Esophagus mucosa (tissue), 1 donor: ENCODE measurements around the gene MLH3. TPM values are rescaled to one million over a fixed set of nuclear protein-coding genes. Genes with fewer than 3 reads are reported as not detected.

ENCODE experiments used
- ATAC-seq: fragments of 200-7000 bp; cut with Tn5 transposase; one replicate; pipeline ENCODE4 v1.9.1; 2020
- total RNA-seq: library from RNA; stranded (reverse); gene quantifications from one replicate; pipeline ENCODE4 v1.2.4, GENCODE V29; 2023
- donor health status: DM: yes; HTN: yes; CAD: no.

MLH3 gene
- total RNA-seq, 1 donor from 2014 or later = 10.6 TPM

GRCh38 chr14:75066691-75067090, 15.4 kb upstream of the MLH3 start:
- no peak for ATAC-seq

DNA sequence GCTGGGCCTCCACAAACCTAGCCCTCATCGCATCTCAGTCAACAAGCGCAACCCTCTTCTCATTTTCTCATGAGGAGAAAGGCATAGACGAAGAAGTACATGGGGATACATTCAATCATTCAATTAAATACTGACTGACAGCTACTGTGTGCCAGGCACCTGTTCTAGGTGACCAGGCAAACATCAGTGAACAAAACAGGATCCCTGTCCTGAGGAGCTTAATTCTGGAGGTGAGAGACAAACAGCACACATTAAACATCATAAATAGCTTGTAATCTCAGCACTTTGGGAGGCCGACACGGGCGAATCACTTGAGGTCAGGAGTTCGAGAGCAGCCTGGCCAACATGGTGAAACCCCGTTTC, 12.9 kb upstream of the MLH3 start:
- ATAC-seq = no peak

- peak; percentile 93 for ATAC-seq
Measured at GRCh38 chr14:75063491-75064204, 12.4 kb upstream of the MLH3 start, which contains the start of gene ACYP1. Gene ACYP1 (minus strand): TSS chr14:75064024. CDS start chr14:75063553, 471 bp downstream.

DNA sequence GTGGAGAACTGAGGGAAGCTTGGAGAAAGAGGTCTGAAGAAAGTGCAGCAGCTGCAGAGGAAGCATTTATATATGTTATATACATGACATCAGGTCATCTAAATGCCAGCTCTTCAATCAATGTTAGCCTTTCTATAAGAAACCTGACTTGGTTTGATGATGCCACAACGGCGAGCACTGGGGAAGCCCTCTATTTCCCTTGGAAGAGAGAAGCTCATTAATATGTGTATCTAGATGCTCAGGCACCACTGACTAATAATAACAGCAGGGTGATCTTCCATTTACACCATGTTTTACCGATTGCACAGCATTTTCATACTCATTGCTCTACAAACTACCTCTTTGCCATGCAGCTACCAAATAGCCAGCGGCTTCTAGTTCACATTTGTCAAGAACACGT, 11.7 kb upstream of the MLH3 start:
- no peak for ATAC-seq

DNA sequence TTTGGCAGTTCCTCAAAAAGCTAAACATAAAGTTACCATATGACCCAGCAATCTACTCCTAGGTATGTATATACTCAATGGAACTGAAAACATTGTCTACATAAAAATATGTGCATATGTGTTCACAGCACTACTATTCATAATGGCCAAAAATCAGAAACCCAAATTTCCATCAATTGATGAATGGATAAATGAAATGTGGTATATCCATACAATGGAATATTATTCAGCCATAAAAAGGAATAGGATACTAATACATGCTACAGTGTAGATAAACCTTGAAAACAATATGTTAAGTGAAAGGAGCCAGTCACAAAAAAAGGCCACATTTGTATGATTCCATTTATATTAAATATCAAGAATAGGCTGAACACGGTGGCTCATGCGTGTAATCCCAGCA, 9.2 kb upstream of the MLH3 start:
- no peak for ATAC-seq

DNA sequence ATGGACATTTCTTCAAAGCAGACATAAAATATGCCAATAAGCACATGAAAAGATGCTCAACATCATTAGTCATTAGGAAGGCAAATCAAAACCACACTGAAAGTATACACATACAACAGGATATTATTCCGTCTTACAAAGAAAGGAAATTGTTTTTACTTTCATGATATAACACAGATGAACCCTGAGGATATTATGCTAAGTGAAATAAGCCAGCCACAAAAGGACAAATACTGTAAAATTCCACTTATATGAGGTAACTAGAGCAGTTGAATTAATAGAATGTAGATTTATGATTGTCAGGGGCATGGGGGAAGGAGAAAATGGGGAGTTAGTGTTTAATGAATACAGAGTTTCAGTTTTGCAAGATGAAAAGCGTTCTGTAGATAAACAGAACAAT, 8.4 kb upstream of the MLH3 start:
- ATAC-seq = no peak

DNA sequence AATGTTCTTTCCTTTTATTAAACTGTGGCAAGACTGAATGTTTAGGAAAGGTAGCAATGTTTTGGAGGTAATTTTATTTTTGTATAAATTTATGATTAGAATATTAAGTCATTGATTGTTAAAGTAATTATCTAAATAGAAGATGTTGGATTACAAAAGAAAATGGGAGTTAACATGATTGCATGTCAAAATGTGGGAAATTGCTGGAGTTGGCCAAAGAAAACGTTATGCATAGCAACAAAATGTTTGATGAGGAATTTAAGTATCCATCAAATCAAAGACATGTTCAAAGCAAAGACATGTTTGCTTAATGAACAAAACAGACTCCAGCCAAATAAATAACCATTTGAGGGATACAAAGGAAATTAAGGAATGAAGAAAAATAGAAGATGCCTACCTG, 3.2 kb upstream of the MLH3 start:
- ATAC-seq = no peak

DNA sequence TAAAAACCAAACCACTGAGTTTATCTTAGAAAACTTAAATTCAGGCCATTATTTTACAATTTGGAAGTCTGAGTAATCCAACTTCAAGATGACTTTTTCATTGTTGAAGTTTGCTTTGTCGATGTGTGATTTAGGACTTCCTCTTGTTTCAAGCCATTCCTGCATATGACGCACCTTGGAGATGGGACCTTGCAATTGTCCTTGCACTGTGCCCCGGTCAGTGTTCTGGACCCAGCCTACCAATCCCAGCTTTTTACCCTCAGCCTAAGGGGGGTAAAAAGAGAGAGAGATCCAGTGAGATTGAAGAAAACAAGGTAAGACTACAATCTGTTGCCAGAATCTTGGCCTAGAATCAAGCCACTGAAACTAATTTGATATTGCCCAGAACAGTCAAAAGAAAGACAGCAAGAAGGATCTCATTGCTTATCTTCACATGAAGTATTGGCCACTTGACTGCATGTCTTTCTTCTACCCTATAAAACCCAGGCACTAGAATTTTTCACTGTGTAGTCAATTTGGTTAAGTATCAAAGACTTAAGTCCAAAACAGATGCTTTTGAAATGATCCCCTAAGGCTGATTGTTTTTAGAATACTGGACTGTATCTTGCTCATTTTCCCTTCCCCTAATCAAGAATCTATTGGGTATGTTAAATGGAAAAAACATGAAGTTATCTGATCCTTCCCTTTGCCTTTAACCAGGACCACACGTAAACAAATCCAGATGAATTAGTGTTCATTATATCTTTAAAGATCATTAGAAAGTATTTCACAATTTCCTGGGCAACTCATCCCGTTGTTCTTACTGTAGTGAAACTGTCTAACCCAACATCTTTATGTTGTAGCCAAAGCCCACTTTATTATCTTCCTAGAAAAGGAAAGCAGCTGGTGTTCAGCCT, 2.4 kb upstream of the MLH3 start:
- ATAC-seq = no peak

- no peak for ATAC-seq
Measured at GRCh38 chr14:75051556-75051899, 261 bp upstream of the MLH3 start.

GRCh38 chr14:75049731-75050201, 1.5 kb downstream of the MLH3 start:
- no peak for ATAC-seq

DNA sequence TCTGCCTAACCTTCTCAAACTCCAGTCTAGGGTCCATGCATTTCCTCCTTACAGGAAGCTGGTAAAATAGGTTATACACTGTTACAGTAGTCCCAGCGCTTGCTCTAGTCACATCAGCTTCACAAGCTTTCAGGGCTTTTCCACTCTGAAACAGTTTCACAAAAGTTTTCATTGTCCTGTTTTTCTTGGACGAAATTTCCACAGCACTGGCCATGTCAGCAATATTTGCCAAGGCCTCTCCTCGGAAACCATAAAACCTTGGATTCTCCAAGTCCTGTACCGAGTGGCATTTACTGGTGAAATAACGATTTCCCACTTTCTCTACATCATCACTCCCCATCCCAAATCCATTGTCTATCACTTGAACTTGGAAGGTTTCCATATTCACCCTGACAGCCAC, 2.1 kb downstream of the MLH3 start:
- no peak for ATAC-seq

GRCh38 chr14:75048101-75048500, 3.2 kb downstream of the MLH3 start:
- no peak for ATAC-seq

DNA sequence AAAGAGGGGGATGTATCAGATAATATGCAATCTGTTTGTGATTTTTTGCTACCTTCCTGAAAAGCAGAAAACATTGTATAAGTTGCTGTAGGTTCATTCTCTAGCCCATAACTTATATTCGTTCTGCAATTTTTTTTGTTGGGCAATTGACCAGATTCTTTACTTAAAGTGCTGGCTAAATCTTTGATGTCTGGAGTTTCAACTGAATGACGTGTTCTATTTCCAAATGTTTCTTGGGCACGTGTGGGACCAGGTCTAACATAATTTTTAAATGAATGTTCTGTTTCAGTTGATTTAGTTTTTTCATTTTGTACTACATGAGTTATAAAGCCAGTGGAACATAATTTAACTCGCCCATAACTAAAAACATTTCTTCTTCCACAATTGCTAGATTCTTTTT, 3.8 kb downstream of the MLH3 start:
- ATAC-seq = no peak

DNA sequence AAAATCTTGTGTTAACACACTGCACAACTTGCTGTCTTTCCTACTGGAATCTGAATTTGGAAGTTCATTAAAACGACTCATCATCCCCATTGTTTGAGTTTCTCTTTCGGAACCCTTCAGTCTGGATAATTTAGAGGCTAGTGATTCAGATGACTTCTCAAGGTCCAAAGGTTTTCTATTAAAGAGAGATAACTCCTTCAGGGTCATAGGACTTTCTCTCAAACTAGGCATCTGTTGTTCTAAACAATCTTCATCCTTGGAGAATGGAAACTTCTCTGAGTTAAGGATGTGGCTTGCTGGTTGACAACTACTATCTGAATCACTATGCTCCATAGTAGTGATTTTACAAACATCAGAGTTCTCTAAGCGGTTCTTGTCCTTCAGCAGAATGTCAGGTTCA, 4.4 kb downstream of the MLH3 start:
- no peak for ATAC-seq

DNA sequence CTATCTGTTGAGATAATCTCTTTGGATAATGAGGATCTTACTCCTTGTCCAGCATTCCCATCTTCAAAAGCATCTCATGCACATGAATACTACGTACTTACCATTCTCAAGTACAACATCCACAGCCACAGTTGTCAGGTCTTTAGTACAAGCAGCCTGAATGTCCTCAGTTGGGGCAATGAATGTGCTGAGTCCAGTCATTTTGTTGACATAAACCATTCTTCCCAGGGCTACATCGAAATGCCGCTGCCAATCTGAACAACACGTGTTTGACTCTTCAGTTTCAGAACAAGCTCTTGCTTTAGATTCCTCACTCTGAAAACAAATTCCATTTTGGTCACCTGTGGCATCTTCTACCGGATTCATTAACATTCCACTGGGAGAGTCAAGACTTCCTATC, 5.0 kb downstream of the MLH3 start:
- no peak for ATAC-seq

DNA sequence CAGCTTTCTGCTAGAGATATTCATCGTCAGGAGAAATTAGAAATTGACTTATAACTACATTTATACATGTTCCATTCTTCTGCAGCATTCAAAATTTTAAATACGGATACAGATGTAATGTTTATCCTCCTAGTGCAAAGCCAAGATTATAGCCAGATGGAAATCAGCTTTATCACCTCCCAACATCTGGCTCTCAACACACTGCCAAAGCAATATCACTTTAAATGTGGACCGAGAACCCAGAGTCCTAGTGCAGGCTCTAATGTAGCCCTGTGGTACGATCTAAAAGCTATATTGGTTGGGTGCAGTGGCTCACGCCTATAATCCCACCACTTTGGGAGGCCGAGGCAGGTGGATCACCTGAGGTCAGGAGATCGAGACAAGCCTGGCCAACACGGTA, 6.5 kb downstream of the MLH3 start:
- ATAC-seq = no peak

- ATAC-seq = no peak
Measured at GRCh38 chr14:75044322-75044721, 6.9 kb downstream of the MLH3 start.

- no peak for ATAC-seq
Measured at GRCh38 chr14:75042035-75042434, 9.2 kb downstream of the MLH3 start.

GRCh38 chr14:75041613-75042012, 9.7 kb downstream of the MLH3 start:
- ATAC-seq = no peak

- no peak for ATAC-seq
Measured at GRCh38 chr14:75040959-75041358, 10.3 kb downstream of the MLH3 start.

DNA sequence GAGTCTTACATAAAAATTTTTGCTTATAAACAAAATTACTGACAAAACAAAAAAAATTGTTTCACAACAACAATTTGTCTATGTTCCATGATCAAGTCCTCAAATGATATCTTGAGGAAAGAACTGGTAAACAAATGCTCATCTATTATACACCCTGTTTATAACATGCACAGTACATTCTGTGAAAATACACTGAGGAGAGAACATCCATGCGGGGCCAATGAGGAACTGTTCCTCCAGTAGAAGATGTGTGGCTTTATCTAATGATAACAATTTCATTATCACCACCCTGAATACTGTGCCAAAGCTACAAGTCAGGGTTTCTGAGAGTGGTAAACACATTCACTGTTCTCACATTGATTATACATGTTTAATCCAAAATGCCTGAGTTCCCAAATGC, 10.8 kb downstream of the MLH3 start:
- no peak for ATAC-seq

GRCh38 chr14:75032939-75033338, 18.3 kb downstream of the MLH3 start:
- no peak for ATAC-seq

DNA sequence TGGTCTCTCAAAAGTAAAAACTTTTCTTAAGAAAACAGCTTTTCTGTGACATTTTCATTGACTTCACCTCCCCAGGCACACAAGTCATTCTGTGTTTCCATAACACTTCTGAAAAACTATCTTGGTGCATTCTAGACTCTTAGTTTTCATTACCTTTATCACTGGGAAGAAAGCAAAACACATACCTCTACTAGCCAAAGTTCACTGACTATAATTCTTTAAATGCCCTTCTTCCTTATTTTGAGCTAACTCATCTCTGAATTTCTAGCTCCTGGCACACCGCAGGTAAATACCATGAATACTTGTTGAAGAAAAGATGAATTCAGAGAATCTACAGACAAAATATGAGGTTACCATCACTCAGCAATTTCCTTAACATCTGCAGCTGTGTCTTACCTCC, 21.1 kb downstream of the MLH3 start:
- ATAC-seq = no peak

DNA sequence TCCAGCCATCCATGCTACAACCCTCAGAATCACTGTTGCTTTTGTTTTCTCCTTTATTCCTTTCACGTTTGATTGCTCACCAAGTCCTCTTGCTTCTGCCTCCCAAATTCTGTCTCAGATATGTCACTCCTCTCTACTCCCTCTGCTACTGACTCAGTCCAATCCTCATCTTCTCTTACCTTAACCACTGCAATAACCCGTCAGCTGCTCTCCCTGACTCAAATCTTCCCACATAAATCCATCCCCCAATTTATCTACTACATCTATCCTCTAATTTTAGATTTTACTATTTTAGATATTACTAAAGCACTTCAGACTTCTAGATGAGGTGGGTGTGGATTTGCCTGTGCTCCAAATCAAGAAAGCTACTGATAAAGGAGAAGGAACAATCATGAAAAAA, 25.4 kb downstream of the MLH3 start:
- no peak for ATAC-seq
